D721Med (cell line): ENCODE data around the gene LRP1B.

Experiments
- DNase-seq: peaks from one replicate; pipeline ENCODE4 v3.0.0; 2011; ENCODE audit warnings: low spot score; ENCODE audit not compliant: insufficient read length
- FAIRE-seq: peaks from 2 replicates; lab custom pipeline; 2011; peaks lifted over from hg19 to GRCh38; lab: Jason Lieb, UNC
- TF ChIP-seq, protein P1 (sequence below): IDR thresholded peaks from 2 replicates; pipeline ENCODE4 v1.5.1; 2012; ENCODE audit warnings: mild to moderate bottlenecking, control low read depth; ENCODE audit not compliant: insufficient read depth; ENCODE audit errors: missing control alignments

The LRP1B gene

DNA sequence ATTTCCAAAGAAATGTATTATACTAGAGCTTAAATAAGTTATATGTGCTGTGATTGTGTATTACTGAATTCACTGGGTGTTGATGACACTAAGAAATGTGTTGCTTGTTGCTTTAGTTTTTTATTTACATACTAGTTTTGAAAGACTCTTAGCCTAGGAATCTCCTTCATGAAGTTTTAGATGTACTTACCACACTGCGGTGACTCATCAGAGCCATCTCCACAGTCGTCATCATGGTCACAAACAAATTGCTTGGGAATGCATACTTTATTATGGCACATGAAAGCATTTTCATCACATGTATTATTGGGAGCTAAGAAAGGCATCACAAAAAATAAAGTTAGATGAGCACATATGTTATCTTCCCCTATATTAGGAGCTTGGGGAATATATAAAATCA lies 1624.2 kb downstream of the LRP1B start:
- FAIRE-seq = no peak
- TF ChIP-seq, protein P1, sequence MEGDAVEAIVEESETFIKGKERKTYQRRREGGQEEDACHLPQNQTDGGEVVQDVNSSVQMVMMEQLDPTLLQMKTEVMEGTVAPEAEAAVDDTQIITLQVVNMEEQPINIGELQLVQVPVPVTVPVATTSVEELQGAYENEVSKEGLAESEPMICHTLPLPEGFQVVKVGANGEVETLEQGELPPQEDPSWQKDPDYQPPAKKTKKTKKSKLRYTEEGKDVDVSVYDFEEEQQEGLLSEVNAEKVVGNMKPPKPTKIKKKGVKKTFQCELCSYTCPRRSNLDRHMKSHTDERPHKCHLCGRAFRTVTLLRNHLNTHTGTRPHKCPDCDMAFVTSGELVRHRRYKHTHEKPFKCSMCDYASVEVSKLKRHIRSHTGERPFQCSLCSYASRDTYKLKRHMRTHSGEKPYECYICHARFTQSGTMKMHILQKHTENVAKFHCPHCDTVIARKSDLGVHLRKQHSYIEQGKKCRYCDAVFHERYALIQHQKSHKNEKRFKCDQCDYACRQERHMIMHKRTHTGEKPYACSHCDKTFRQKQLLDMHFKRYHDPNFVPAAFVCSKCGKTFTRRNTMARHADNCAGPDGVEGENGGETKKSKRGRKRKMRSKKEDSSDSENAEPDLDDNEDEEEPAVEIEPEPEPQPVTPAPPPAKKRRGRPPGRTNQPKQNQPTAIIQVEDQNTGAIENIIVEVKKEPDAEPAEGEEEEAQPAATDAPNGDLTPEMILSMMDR = no peak
- DNase-seq = no peak

DNA sequence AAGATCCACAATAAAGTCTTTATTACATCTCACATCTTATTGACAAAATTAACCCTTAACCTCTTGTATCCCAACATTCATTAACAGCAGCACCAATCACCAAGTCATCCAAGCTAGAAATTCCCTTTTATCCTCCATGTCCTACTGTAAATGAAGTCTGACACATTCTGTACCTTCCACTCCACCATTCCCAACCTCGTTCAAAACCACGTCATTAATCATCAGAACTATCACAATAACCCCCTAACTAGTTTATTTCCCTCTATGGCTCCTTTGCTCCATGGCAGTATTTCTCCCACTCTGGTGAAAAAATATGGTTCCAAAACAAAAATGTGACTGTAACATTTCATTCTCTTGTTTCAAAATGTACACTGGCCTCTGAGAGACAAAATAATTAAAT lies 1626.2 kb downstream of the LRP1B start:
- FAIRE-seq (no peak), DNase-seq (no peak)
- TF ChIP-seq, protein P1 = no peak

DNA sequence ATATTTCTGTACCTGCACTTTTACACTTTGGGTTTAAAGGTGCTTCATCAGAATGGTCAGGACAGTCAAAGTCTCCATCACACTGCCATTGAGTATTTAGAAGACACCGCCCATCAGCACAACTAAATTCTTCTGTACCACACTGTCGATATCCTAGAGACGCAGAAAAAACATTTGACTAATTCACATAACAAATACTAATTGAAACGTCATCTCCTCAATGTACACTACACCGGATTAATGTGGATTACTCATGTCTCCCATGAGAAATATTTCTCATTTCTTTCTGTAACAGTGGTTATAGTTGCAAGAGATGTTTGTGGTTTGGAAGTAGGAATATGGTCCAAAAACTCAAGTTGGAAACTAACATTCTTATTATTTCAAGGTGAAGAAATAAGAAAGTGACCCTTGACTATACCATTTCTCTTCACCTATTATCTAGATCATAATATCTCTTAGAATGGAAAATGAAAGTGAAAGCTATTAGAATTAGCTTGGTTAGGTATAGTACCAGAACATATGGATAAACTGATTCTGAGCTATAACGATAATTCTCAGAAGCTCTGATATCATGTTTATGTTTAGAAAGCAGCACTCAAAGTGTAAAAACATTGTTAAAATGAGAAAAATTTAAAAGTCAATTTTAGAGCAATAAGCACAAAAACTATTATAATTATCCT lies 1627.7 kb downstream of the LRP1B start:
- TF ChIP-seq, protein P1 = no peak
- no peak for DNase-seq
- no peak for FAIRE-seq

DNA sequence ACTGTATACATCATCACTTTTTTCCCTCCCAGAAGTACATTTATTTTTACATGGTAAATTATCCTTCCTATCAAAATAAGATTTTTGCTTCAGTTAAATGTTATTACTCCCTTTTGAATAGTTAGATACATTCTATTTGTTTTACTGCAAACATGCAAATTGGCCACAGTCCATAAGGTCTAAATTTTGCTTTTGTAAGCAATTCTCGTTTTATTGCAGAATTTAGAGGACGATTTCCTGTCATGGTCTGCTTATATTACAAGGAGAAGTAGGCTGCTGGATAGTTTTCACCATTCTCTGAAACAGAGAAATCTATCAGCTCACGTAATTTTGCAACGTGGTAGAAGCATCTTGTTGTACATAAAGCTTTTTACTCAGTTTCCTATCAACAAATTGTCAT lies 1632.5 kb downstream of the LRP1B start:
- DNase-seq (no peak), FAIRE-seq (no peak)
- TF ChIP-seq, protein P1 = no peak

DNA sequence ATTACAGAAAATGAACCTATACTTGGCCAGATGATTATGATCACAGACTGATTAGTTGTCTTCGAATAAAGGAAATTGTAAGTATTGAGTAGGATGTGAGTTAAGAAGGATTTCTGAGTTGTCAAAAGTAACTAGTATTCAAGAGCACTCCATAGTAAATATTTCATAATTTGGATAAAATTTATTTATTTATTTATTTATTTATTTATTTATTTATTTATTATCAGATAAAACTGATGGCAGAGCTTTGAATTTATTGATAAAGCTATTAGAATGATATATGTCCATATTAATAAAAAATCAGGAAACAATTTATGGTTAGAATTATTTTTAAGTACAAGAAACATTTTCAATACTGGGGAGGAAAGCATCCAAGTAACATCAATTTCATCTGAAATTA lies 1634.1 kb downstream of the LRP1B start:
- TF ChIP-seq, protein P1 = no peak
- FAIRE-seq (no peak), DNase-seq (no peak)

DNA sequence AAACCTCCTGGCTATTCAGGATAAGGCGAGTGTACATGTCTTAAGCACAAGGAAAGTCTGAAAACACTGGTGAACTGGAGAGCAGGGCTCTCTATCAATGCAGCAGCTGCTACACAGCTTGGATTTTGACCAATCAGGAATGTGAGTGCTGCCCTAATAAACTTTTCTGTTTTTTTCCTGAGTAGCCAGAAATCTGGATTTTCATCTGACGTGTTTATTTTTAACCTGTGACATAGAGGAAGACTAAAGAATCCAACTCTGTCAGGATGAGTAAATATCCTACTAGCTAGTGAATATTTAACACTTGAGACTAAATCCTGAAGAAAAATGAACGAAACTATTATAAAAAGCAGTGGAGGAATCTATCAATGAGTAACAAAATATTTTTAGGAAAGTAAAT lies 1638.9 kb downstream of the LRP1B start:
- no peak for FAIRE-seq
- TF ChIP-seq, protein P1 = no peak
- no peak for DNase-seq

DNA sequence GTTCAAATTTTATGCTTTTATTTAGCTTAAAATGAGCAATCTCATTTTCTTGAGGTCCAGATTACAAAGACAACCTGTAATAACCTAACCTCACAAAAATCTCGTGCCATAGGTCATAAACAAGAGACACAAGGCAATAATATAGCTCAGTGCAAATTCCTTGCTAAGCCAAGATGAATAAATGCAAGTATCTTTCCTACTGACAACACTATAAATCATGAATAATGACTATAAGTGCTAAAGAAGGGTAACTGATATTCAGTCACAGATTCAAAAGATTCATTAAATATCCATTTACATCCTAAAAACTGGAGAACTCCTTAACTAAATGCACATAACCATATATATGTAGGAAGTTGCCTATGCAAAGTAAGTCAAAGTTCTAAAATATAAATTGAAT lies 1641.6 kb downstream of the LRP1B start:
- FAIRE-seq (no peak), DNase-seq (no peak)
- TF ChIP-seq, protein P1 = no peak
